ENCODE data around the gene RBM20. TPM values are rescaled to one million over a fixed set of nuclear protein-coding genes. Genes with fewer than 3 reads are reported as not detected.
"Not testable (repeated sequence)": the region's sequence is repeated elsewhere in the genome, so short reads cannot be mapped to it uniquely, and the experiment has no call there.

Gene RBM20
- total RNA-seq, 1 experiment from 2014 or later = 1.2 TPM

GRCh38 chr10:110619514-110620397, 24.4 kb upstream of the RBM20 start:
- no peak for DNase-seq (ENCODE audit: low read depth, low spot score)
- in situ Hi-C loops (cut with HindIII; ENCODE audit: low pct_unique_long_range_greater_than_20kb, low sequenced_read_pairs) = no loop called here

DNA sequence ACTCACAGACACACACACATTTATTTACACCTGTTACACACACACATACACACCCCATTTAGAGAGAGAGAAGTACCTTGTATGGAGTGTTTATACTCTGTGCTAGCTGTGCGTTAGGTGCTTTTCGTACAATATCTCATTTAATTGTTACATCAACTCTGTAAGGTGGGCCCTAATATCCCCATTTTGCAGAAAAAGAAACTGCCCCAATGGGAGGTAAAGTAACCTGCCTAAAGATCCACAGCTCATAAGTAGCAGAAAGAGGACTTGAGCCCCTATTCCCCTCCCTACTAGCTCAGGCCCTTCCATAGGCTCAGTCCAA, 23.8 kb upstream of the RBM20 start:
- no peak for DNase-seq (ENCODE audit: low read depth, low spot score)
- in situ Hi-C loops (cut with HindIII; ENCODE audit: low pct_unique_long_range_greater_than_20kb, low sequenced_read_pairs) = no loop called here

- in situ Hi-C loops (cut with HindIII; ENCODE audit: low pct_unique_long_range_greater_than_20kb, low sequenced_read_pairs); DNase-seq (ENCODE audit: low read depth, low spot score): not testable (repeated sequence)
Measured at GRCh38 chr10:110623316-110623715, 20.8 kb upstream of the RBM20 start.

- no peak for DNase-seq (ENCODE audit: low read depth, low spot score)
- in situ Hi-C loops (cut with HindIII; ENCODE audit: low pct_unique_long_range_greater_than_20kb, low sequenced_read_pairs) = no loop called here
Measured at GRCh38 chr10:110625356-110625894, 18.7 kb upstream of the RBM20 start.

GRCh38 chr10:110625951-110626855, 17.9 kb upstream of the RBM20 start:
- DNase-seq (ENCODE audit: low read depth, low spot score) = no peak
- in situ Hi-C loops (cut with HindIII; ENCODE audit: low pct_unique_long_range_greater_than_20kb, low sequenced_read_pairs) = no loop called here

- in situ Hi-C loops (cut with HindIII; ENCODE audit: low pct_unique_long_range_greater_than_20kb, low sequenced_read_pairs) = no loop called here
- no peak for DNase-seq (ENCODE audit: low read depth, low spot score)
Measured at GRCh38 chr10:110628161-110628560, 16.0 kb upstream of the RBM20 start.

DNA sequence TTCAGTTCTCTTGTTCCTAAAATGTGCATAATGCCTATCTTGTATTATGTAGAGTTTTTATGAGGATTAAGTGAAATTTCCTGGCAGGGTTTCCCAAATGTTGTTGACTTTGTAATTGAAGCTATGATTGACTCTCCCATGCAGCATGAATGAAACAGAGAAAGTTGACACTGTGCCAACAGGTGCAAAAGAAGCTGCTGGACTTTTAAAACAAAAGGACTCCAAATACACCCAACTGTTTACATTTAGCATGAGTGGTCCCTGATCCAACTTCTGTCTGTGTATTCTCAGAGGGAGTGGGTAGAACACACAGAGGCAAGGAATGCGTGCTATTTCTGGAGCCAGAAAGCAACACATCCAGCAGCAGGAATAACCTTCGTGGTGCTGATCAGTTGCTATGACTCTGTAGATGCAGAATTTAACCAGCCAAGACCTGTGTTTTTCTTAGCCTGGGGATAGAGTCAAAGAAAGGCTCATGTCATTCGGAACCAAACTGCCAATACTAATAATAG, 14.4 kb upstream of the RBM20 start:
- in situ Hi-C loops (cut with HindIII; ENCODE audit: low pct_unique_long_range_greater_than_20kb, low sequenced_read_pairs) = no loop called here
- no peak for DNase-seq (ENCODE audit: low read depth, low spot score)

DNA sequence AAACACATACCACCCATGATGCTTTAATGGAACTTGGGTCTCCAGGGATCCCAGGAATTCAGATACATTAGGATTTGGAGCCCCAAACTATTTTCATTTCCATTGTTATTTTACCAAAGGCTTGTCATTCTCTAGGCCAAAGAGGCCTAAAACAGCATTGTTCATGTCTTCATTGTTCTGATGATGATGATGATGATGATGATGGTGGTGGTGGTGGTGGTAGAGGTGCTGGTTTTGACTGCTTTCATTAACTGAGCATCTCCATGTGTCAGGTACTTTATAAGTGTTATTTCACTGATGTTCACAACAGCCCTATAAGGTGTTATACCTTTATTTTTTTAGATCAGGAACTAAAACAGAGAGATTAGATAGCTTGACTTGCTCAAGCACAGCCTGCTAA, 12.2 kb upstream of the RBM20 start:
- DNase-seq (ENCODE audit: low read depth, low spot score) = no peak
- in situ Hi-C loops (cut with HindIII; ENCODE audit: low pct_unique_long_range_greater_than_20kb, low sequenced_read_pairs) = no loop called here

DNA sequence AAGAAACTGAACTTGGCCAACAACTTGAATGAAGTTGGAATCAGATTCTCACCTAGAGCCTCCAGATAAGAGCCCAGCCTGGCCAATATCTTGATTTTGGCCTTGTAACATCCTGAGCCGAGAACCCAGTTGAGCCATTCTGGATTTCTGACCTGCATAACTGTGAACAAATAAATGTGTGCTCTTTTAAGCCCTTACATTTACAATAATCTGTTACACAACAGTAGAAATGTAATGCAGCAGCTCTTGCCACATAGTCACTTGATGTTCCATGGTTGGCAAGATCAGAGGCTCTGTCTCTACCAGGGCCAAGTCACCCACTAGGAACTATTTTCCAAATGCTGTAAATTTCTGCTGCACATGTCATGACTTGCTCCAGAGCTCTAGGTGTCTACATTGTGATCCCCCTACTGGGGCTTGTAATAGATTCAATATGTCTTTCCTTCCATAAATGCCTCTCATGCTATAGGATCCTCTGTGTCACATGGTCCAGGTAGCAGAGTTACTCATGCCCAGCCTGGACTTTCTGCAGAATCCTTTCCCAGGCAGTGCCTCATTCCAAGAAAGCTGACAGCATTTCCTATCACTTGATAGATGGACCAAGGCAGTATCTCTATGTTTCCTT, 11.4 kb upstream of the RBM20 start:
- no peak for DNase-seq (ENCODE audit: low read depth, low spot score)

GRCh38 chr10:110634527-110635209, 9.5 kb upstream of the RBM20 start:
- in situ Hi-C loops (cut with HindIII; ENCODE audit: low pct_unique_long_range_greater_than_20kb, low sequenced_read_pairs) = no loop called here
- DNase-seq (ENCODE audit: low read depth, low spot score) = peak; percentile 28

More for the DNA sequence above, 11.4 kb upstream of the RBM20 start:
- in situ Hi-C loops (cut with HindIII; ENCODE audit: low pct_unique_long_range_greater_than_20kb, low sequenced_read_pairs) = no loop called here

DNA sequence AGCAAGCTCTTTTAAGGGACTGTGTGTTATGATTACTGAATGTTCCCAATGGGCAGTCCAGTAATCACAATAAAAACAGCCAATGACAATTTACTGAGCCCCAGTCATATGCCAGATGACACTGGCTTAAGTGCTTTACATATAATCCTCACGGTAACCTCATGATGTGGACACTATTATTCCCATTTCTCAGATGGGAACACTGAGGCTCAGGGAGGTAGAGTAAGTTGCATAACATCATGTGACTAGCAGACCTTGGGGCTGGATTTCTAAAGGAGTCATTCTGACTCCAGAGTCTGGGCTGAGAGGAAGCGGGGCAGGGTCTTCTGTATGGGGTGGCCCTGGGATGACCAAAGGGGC, 7.6 kb upstream of the RBM20 start:
- DNase-seq (ENCODE audit: low read depth, low spot score) = no peak
- in situ Hi-C loops (cut with HindIII; ENCODE audit: low pct_unique_long_range_greater_than_20kb, low sequenced_read_pairs) = no loop called here

DNA sequence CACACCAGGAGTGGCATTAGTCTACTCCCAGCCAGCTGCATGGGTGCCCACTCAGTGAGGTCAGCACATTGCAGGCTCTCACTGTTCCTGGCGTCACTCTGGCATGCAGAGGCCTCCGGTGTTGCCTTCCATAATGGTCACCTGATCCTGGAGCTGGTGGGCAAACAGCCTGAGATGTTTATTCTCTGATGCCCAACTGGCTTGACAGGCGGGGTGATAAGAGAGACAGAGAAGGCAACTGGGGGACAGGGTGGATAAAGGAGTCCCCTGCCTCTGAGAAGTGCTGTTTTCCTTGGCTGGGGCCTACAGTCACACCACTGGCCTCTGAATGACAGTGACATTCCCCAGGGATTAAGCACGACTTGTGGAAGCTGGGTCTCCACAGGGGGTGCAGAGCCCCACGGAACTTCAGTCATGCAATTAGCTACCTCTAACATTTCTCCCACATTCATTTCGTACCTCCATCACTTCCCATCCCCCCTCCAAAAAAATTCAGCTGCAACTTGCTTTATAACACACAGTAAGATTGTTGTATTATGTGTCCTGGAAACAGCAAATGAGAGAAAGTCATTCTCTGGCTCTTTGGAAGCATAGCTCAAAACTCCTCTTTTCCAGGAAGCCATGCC, 7.1 kb upstream of the RBM20 start:
- DNase-seq (ENCODE audit: low read depth, low spot score) = no peak
- in situ Hi-C loops (cut with HindIII; ENCODE audit: low pct_unique_long_range_greater_than_20kb, low sequenced_read_pairs) = no loop called here

DNA sequence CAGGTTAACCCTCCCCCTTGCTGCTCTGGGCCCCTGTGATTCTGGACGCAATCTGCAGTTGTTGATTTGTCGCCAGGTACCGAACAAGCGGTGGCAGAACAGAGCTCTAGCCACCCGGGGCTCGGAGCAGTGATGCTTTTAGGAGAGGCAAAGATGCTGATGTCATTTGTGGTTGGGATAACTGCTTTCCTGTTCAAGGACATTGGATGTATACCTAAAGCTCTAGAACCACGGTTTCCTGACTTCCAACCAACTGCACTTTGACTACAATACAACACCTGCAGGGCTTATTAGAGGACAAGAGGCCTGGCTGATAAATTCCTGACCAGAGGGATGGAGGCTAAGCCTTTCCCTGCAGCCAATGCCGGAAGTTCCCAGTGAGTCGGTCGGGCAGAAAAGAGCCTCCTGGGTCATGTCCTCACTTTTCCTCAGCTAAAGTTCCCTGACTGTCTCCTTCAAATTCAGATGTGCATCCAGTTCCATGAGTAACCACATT, 6.5 kb upstream of the RBM20 start:
- no peak for DNase-seq (ENCODE audit: low read depth, low spot score)
- in situ Hi-C loops (cut with HindIII; ENCODE audit: low pct_unique_long_range_greater_than_20kb, low sequenced_read_pairs) = no loop called here

- in situ Hi-C loops (cut with HindIII; ENCODE audit: low pct_unique_long_range_greater_than_20kb, low sequenced_read_pairs) = no loop called here
Measured at GRCh38 chr10:110638319-110638718, 5.8 kb upstream of the RBM20 start.

GRCh38 chr10:110639046-110639445, 5.1 kb upstream of the RBM20 start:
- in situ Hi-C loops (cut with HindIII; ENCODE audit: low pct_unique_long_range_greater_than_20kb, low sequenced_read_pairs); DNase-seq (ENCODE audit: low read depth, low spot score): not testable (repeated sequence)

More at GRCh38 chr10:110638319-110638718, 5.8 kb upstream of the RBM20 start:
- no peak for DNase-seq (ENCODE audit: low read depth, low spot score)

- in situ Hi-C loops (cut with HindIII; ENCODE audit: low pct_unique_long_range_greater_than_20kb, low sequenced_read_pairs) = not testable (repeated sequence)
Measured at GRCh38 chr10:110639858-110640257, 4.3 kb upstream of the RBM20 start.

DNA sequence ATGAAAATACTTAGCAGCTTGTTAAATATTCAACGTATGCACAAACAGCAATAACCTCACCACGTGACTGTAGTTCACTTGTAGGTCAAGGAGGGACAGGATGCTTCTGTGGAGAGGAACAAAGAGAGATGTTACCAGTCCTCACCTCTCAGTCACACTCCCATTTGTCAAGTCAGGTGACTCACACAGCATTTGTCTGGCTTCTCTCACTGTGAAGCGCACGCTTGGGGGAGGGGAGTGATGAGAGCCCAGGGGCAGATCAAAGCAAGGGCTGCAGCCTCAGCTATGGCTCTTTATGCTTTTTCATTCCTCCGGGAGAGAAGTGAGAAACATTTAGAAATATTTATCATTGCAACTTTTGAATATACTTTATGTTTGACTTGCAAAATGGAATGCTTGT, 2.9 kb upstream of the RBM20 start:
- DNase-seq (ENCODE audit: low read depth, low spot score) = peak; percentile 59
- in situ Hi-C loops (cut with HindIII; ENCODE audit: low pct_unique_long_range_greater_than_20kb, low sequenced_read_pairs) = no loop called here

More at GRCh38 chr10:110639858-110640257, 4.3 kb upstream of the RBM20 start:
- not testable (repeated sequence) for DNase-seq (ENCODE audit: low read depth, low spot score)

Data from SK-MEL-5 (cell line).